PFSK-1 (cell line): ENCODE measurements around the gene PRR3.

Experiments
- POLR2AphosphoS5 ChIP-seq: IDR thresholded peaks from 2 replicates; pipeline ENCODE4 v1.6.1; 2012; ENCODE audit warnings: low read depth, mild to moderate bottlenecking, control low read depth, low read length, moderate library complexity
- SIN3A ChIP-seq: IDR thresholded peaks from 2 replicates; pipeline ENCODE4 v1.6.1; 2012; ENCODE audit warnings: mild to moderate bottlenecking, low read length, moderate library complexity, borderline replicate concordance; ENCODE audit not compliant: insufficient read depth

DNA sequence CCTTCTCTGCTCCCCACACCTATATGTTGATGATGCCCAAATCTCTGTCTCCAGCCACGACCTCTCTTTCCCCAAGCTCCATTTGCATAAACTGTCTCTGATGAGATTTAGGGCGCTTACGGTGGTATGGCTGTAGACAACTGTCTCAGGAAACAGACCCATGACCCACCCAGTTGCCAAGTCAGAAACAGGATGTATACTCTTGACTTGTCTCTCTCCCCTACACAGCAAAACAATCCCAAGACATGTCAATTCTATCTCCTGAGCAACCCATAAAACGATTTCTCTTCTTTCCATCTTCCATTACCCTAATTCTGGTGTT, 14.7 kb upstream of the PRR3 start:
- TF ChIP-seq SIN3A (no peak), POLR2AphosphoS5 (no peak)
